Stimulated activated CD4-positive, alpha-beta T cell treated with anti-CD3 and anti-CD28 coated beads, Interleukin-4, amount 100 ng/mL, for 24 hours (primary cell): ENCODE data around the gene SMG6.
"Not testable (repeated sequence)": the region's sequence is repeated elsewhere in the genome, so short reads cannot be mapped to it uniquely, and the experiment has no call there.

Experiments
- DNase-seq: peaks from one replicate; pipeline ENCODE4 v3.0.0-alpha.2; 2020

The SMG6 gene

GRCh38 chr17:2019723-2020122, 283.9 kb downstream of the SMG6 start:
- no peak for DNase-seq

DNA sequence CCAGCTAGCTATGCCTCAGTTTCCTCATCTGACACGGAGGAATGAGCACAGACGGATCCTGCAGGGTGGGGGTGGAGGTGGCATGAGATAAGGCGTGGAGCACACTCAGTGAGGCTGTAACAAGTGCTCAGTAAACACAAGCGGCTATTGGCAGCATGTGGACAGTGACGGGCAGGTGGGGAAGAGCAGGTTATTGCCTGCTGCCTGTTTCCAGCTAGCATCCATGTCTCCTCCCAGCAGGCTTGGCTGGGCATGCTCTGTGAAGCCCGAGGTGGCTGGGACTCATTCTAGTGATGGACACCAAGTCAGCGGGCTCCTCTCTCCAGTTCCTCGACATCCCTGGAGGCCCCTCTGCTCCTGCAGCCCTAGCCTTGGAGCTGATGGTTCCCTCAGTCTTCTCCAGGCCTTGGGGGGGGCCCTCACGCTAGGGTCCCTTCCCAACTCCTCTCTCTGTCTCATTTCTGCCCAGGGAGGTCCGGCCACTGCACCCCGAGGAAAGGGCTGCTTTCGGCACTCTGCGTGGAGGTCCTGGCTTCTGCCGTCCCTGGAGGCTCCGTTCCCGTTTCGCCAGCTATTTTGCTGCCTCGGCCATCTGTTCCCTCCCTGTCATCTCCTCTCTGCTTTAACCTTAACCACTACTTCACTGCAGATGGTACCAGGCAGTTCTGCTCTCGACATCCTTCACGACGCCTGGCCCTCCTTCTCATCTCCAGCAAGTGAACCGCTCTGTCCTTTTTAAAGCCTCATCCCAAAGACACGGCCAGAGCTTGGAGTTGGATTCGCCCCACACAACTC, 284.7 kb downstream of the SMG6 start:
- DNase-seq: no peak

DNA sequence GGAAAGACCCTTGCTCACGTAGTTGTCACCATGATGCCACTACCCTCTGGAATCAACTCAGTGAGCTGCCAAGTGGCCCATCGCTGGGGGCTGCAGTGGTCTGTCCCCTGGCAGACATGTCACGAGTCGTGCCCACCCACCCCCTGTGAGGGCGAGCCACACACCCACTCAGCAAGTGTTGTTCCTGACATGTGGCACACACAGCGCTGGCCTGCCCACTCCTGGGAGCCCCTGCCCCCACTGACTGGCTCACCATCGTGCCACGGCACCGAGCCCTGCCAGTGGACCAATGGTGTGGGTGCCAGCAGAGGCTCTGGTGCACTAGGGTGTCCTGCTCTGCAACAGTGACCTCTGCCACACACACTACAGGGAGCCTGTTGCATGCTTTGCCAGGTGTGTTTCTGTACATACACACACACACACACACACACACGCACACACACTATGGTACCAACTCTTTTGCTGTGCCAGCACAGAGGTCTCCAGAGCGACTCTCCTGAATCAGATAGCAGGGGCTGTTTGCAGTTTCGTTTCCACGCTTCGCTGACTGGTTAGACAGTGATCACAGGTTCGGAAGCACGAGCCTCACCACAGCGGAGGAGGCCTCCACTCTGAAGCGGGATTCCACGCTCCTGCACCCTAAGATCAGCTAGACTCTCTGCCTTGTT, 286.2 kb downstream of the SMG6 start:
- DNase-seq: no peak

- no peak for DNase-seq
Observed at GRCh38 chr17:2016494-2016893, 287.1 kb downstream of the SMG6 start.

DNA sequence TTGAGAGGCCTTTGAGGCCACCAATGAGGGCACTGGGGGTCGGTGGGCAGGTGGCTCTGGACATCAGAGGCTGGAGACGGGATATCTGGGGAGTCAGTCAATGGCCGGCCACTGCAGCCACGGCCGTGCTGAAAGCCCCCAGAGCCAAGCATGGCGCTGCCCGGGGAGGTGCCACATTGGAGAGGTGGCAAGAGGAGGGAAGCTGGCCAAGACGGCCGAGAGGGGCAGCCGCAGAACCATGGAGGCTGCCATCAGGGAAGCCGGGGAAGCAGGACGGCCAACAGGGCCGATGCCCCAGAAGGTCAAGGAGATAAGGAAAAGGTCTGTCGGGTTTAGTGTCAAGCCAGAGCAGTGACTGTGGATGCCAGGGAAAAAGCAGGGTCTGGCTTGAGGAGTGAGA, 288.3 kb downstream of the SMG6 start:
- DNase-seq: no peak

GRCh38 chr17:2013994-2014317, 289.6 kb downstream of the SMG6 start:
- DNase-seq: no peak

DNA sequence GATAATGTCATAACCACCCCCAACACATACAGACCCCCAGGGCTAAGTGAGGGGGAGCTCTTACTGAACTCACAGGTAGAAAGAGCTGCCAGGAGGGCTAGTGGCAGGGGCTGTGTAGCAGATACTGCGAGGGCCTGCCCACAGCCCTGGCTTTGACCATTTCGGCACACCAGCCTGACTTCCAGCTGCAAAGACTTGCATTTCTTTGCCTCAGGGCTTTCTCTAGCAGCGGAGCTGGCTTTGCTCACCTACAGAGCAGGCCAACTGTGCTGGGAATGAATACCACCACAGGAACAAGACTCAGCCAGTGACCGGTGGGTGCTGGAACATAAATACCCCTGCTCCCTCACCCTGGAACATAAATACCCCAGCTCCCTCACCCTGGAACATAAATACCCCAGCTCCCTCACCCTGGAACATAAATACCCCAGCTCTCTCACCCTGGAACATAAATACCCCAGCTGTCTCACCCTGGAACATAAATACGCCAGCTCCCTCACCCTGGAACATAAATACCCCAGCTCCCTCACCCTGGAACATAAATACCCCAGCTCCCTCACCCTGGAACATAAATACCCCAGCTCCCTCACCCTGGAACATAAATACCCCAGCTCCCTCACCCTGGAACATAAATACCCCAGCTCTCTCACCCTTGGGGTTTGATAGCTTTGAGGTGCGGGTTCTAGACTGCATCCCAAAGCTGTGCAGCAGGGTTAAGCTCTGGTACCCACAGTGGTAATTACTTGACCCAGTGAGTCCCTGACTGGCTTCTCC, 290.2 kb downstream of the SMG6 start:
- DNase-seq: not testable (repeated sequence)

- no peak for DNase-seq
Observed at GRCh38 chr17:2012499-2012898, 291.1 kb downstream of the SMG6 start.

DNA sequence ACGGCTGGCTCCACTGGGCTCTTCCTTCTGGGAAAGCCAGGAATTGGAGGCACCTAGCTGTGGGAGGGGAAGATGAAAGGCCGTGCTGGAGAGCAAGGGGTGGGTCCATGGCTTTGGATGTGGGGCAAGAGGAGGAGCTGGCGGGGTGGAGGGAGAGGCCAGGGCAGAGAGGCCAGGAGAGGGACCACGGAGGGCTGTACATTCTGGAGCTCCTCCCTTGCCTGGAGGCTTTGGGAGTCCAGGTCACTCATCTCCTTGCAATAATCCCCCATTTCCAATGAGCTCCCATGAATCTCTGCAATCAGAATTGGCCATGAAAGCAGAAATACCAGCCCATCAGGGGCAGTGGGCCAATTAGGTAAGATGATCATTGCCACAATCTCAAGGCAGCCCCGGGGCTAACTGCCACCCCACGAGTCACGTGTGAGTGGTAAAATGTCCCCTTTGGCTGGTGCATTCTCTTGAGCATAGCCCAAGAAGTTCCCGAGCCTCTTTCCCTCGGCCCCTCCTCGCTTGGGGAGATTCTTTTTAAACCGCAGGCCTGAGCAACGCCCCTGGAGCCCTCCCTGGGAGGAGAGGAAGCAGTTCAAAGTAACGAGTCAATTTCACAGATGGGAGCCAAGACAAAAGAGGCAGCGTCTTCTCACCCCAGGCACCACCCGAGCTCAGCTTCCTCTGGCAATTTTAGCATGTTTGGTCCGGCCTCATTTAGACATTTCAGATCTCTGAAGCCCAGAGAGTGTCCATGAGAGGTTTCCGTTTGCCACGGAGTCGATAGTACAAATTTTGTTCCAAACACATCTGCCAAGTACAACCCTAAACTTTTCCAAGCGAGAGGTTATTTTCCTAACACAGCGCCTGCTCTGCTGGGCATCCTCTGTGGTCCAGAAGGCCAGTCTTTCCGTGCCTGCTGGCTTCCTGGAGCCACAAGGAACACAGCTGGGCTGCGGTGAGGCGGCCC, 291.9 kb downstream of the SMG6 start:
- no peak for DNase-seq
